Measurements from ENCODE around the gene VHLL. TPM values are rescaled to one million over a fixed set of nuclear protein-coding genes. Genes with fewer than 3 reads are reported as not detected.

The VHLL gene
- total RNA-seq, 1 experiment from 2014 or later = not detected

GRCh38 chr1:156291226-156292061 lies 7.7 kb downstream of the VHLL start:
- peak; percentile 25 for DNase-seq (ENCODE audit: low spot score)

DNA sequence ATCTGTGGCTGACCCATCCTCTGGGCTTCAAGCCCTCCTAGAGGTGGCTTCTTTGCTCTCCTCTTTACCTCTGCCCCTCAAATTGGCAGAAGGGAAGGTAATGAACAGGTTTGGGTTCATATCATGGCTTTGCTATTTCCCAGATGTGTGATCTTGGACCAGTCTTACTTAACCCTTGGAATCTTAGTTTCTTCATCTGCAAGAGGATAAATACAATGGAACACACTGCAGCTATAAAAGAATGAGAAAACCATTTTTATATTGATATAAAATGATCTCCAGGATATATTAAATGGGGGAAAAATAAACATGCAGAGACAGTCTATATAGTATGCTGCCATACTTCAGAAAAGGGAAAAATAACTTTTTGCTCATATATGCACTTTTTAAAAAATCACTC lies 9.2 kb downstream of the VHLL start:
- no peak for DNase-seq (ENCODE audit: low spot score)

DNA sequence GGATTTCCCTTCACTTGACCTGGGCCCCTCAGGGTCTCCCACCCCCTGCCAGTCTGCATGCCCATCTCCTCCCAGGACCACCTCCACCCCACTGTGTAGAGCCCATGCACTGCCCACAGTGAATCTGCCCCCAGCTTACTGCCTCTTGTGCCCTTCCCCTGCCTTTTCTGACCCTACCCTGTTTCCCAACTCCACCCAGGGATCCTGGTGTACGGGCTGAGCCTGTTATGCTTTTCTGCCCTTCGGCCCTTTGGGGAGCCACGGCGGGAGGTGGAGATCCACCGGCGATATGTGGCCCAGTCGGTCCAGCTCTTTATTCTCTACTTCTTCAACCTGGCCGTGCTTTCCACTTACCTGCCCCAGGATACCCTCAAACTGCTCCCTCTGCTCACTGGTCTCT lies 13.0 kb downstream of the VHLL start:
- DNase-seq (ENCODE audit: low spot score) = no peak

DNA sequence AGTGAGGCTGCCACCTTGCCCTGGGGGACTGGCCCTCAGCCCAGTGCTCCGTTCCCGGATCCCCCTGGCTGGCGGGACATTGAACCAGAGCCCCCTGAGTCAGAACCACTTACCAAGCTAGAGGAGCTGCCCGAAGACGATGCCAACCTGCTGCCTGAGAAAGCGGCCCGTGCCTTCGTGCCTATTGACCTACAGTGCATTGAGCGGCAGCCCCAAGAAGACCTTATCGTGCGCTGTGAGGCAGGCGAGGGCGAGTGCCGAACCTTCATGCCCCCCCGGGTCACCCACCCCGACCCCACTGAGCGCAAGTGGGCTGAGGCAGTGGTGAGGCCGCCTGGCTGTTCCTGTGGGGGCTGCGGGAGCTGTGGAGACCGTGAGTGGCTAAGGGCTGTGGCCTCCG lies 13.7 kb downstream of the VHLL start:
- DNase-seq (ENCODE audit: low spot score) = no peak

GRCh38 chr1:156284757-156285156 lies 14.3 kb downstream of the VHLL start:
- DNase-seq (ENCODE audit: low spot score) = no peak

DNA sequence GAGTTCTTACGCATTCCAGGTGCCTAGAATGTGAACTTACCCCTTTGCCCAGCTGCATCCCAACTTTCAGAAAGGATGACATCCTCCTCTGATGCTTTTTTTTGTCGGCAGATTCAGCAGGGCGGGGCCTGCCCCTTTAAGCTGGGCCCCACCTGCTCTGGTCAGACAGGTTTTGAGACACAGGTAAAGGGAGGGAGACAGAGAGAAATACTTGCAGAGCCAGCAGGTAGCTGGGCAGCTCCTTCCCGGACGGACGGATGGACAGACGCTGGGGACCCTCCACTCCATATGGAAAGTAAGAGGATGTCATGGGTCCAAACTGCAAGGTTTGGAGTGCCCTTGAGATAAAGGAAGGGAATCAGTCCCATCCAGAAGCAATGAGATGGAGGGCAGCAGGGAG lies 15.0 kb downstream of the VHLL start, which contains the start of gene TMEM79:
TSS of gene TMEM79 (plus strand) at position 214 of the 400 bp plus-strand sequence. CDS start 902 bp downstream, outside the sequence.
- no peak for DNase-seq (ENCODE audit: low spot score)

- DNase-seq (ENCODE audit: low spot score) = no peak
Observed at GRCh38 chr1:156283521-156283920, 15.6 kb downstream of the VHLL start.

- DNase-seq (ENCODE audit: low spot score) = peak; percentile 97
Observed at GRCh38 chr1:156282479-156283222, 16.5 kb downstream of the VHLL start, which contains the start of gene SMG5. TSS of gene SMG5 (minus strand) at chr1:156282825. CDS start at chr1:156282680, 145 bp downstream.

- DNase-seq (ENCODE audit: low spot score) = peak; percentile 30
Observed at GRCh38 chr1:156281693-156282478, 17.2 kb downstream of the VHLL start.

DNA sequence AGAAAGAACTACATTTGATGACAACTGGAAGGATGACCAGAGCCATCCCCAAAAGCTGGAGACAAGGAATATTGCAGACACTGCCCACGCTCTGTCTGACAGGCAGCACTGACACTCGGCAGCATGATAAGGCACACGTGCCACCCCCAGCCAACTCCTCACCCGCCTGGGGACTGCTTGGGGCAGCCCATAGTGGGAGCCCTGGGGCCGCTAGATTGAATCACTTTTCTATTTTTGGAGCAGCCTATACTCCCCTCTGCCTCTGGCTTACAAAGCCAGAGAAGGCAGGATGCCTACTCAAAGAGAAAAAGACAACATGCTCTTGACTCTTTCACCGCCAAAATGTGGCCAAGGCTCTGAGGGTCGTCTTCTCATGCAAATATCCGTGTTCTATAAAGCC lies 17.8 kb downstream of the VHLL start:
- no peak for DNase-seq (ENCODE audit: low spot score)

GRCh38 chr1:156279837-156280236 lies 19.3 kb downstream of the VHLL start:
- no peak for DNase-seq (ENCODE audit: low spot score)

DNA sequence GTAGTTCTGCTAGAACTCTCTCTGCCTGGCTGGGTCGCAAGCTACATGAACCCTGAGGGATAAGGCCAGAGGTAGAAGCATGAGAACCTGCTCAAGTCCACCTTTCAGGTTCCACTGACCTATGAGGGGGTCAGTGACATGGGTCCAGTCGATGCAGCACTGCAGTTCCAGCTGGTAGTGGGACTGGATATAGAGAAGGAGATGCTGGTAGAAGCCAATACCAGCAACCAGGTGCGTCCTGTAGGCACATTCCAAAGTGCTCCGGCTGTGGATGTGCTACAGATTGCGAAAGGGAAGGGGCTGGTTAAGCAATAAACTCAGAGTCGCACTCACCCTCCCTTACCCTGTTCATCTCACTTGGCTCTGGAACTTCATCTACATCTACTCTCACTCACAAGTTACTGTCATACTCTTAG lies 22.1 kb downstream of the VHLL start:
- DNase-seq (ENCODE audit: low spot score) = no peak

GRCh38 chr1:156276532-156276931 lies 22.6 kb downstream of the VHLL start:
- DNase-seq (ENCODE audit: low spot score) = no peak

GRCh38 chr1:156270314-156270713 lies 28.8 kb downstream of the VHLL start:
- no peak for DNase-seq (ENCODE audit: low spot score)

GRCh38 chr1:156268336-156268735 lies 30.8 kb downstream of the VHLL start:
- DNase-seq (ENCODE audit: low spot score) = no peak

GRCh38 chr1:156266051-156266450 lies 33.1 kb downstream of the VHLL start:
- DNase-seq (ENCODE audit: low spot score) = no peak

DNA sequence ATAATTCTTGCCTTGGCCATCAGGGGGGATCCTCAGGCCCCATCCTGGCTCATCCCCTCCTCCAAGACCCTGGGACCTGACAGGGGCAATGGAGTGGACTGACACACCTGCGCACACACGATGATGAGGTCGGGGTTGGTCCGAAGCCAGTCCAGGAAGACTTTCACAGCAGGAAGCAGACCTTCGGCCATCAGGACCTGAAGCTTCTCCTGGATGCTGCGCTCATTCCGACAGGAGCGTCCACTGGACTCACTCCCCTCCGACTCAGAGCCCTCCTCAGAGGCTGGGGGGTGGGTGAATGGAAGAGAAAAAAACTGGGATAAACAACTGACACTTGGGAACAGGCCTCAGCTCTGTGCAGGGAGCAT lies 35.8 kb downstream of the VHLL start:
- no peak for DNase-seq (ENCODE audit: low spot score)

DNA sequence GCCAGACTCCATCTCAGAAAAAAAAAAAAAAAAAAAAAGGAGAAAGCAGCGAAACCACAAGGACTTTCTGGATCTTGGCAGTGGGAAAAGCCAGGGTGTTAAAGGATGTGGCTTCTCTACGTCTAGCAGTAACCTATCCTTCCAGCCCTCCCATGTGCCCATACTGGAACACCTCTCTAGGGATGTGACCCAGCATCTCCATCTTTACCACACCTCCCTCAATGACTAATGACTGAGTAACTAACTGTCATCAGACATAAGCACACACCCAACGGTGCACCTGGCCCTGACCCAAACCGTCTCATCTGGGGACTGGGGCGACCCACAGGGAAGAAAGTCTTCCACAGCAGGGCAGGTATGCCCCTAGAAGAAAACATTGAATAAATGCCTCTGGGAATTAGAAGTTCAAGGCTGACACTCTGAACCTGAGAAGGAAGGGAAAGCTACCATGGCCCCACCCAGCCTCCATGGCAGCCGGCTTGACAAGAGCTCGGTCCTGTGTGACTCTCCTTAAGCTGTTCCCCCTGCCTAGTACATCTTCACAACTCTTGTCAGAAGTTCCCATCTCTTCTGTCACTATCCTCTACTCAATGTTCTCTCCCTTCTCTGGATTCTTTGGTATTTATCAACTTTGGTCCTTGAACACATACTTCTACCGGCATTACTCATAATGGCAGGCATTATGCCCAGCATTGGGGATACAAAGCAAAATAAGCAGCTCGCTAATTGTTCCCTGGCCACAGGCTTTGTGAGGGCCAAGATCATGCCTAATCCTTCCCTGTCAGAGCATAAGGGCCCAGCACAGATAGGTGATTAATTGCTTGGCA lies 36.4 kb downstream of the VHLL start:
- peak; percentile 50 for DNase-seq (ENCODE audit: low spot score)

DNA sequence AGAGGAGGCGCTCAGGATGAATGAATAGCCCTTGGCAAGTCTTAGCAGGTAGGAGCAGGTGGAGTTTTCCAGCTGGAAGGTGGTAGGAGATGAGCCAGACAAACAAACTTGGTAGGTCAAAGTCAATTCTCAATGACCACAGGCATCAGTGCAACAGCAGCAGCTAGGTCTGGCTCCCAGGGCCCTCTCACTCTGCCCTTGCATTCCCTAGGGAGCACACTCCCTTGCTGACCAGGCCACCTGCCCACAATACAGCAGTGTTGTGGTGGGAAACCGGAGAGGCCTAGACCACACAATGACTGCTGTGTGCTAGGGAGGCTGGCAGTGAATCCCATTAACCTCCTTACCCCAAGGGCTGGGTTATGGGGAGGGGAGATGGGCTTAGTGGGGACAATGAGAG lies 38.2 kb downstream of the VHLL start:
- DNase-seq (ENCODE audit: low spot score) = no peak

GRCh38 chr1:156259805-156260204 lies 39.3 kb downstream of the VHLL start:
- DNase-seq (ENCODE audit: low spot score) = no peak

DNA sequence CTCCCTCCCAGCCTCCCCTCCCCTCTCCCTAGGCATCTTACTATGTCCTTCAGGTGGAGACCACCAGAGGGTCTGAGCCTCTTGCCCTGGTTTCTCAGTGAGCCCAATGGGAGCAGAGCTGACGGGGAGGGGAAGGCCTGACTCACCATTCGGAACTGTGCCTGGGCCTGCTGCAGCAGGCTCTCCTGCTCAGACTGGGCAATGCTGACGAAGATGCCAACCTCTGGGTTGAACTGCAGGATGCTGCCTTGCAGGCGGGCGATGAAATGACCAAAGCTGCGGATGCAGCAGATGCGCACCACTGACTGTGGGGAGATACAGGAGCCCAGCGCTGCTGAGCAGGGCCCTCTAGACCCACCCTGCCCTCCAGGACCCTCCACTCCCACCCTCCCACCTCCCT lies 40.2 kb downstream of the VHLL start:
- no peak for DNase-seq (ENCODE audit: low spot score)
